Activated T-cell treated with anti-CD3 and anti-CD28 coated beads for 24 hours (primary cell): Measurements from ENCODE around the gene TBC1D22A.

ENCODE experiments used
- DNase-seq: peaks from one replicate; pipeline ENCODE4 v3.0.0-alpha.2; 2020; ENCODE audit warnings: low read depth

Gene TBC1D22A

DNA sequence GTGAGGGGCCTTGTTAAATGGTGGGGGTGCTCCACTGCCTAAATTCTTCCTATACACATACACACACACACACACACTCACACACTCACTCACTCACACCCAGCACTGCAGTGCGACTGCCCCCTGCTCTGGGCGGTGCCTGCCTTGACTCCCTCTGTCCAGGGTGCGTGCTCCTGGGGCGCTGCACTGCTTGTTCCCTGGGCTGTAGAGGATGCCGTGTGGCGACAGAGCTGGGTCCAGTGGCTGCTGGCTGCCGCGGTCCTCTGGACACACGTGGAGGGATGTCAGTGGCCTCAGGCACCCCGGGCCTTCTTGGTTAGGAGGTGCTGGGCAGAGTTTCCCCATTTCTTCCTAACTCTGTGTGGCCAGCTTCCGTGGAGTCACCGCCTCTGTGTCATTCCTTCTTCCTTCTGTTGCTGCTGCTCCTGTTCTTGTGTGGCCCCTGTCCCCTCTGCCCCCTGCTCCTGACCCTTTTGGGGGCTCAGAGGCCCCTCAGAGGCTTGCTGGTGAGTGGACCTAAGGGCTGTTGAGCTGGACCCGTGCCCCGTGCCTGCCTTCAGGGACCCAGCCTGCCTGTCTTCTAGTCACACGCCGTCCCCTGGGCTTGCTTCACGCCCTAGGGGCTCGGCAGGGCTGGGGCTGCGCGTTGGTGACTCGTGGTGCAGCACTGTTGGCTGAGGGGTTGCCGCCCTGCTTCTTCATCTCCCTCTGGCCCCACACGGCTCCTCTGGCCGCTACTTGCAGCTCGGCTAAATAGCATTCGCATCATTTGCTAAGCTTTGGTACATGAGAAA, 147.0 kb downstream of the TBC1D22A start:
- no peak for DNase-seq

DNA sequence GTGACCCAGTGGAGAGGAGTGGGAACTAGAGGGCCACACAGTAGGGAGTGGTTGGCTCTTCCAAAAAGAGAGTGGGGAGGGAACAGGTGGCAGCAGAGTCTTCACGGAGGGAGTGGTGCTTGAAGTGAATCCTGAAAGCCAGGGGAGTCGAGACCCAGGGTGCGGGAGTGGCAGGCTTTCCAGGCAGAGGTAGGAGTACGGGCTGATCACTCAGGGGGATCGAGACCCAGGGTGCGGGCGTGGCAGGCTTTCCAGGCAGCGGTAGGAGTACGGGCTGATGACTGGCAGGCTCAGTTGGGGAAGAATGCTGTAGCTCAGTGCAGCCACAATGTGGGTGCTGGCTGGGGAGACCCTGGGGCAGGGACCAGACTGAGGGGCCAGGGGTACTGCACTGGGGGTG, 148.2 kb downstream of the TBC1D22A start:
- DNase-seq, result no peak

DNA sequence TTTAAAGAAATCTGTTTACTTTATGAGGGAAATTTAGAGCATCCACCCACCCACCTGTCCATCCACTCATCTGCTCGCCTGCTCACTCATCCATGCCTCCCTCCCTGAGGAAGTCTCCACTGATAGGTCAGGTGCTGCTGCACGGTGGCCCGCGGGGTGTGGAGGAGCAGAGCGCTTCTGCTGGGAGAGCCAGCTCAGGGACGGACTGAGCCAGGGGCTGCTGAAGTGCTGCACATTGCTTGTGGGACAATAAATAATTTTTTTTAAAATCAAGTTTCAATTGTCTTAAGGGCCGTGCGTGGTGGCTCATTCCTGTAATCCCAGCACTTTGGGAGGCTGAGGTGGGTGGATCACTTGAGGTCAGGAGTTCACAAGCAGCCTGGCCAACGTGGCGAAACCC, 148.9 kb downstream of the TBC1D22A start:
- no peak for DNase-seq

DNA sequence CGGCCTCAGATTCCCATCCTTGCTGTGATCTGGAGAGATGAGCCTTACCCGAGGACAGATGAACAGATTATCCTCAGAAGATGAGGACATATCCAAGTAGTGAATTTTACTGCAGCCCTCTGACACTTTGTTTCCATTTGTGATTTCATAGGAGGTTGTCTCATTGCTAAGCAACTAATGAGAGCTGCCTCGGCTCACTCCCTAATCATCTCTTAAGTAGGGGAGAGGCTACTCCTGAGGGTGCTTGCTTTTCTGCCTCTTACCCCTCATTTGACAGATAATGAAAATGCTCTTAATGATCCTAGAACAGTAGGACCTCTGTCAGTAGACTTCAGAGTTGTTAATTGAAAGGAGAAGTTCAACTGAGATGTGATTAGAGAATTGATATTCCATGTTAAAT, 150.9 kb downstream of the TBC1D22A start:
- DNase-seq, result no peak

DNA sequence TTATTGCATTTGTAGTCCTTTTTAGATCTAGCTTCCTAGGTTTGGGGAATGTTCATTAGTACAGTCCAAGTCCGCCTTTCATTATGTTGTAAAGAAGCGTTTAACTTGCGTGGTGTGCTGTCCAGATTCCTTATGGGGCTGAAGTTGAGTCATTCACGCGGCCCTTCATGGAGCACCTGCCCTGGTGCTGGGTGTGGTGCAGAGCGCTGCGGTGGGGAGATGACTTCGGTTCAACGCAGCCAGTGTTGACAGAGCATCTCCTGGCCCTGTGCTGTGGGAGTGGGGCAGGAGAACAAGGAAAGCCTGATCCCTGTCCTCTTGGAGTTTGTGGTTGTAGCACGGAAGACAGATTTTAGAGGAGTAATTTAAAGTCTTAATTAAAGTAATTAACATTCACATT, 152.0 kb downstream of the TBC1D22A start:
- no peak for DNase-seq

DNA sequence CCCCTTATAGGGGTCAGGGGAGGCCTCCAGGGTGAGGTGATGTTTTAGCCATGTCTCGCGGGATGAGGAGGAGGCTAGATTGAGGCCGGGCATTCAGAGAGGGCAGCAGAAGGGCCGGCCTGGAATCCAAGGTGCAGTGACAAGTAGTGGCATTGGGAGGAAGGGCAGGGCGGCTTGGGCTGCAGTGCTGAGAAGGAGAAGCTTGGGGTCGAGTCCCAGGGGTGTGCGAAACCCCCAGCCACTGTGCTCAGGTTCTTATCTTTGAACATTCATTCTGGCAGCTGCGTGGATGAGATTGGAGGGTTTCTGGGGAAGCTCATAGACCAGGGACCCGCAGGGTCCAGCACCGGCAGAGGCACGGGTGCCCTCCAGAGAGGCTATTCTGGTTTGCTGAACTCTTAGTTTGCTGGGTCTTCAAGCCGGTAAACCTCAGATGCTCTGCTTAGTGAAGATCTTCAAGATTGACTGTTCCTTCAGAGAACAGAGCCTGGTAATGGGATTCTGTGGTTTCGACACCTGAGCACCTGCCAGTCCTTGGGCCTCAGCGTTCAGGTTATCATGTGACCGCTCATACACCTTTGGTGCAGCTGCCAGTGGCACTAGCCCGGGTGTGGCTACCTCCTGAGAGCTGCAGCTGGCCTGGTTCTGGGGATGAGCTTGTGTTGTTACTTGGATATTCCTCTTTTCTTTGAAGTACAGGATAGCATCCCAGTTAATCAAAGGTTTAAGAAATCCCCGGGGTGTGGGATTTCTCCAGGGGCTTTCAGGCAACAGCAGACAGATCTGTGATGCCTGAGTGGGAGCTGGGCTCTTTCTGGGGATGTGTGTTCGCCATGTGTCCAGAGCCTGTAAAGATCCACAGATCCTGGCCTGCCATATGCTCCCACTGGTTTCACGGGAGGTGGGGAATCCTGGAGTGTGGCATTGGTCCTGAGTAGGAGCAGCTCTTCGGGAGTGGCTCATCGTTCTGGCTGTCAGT, 152.8 kb downstream of the TBC1D22A start:
- DNase-seq, result no peak

DNA sequence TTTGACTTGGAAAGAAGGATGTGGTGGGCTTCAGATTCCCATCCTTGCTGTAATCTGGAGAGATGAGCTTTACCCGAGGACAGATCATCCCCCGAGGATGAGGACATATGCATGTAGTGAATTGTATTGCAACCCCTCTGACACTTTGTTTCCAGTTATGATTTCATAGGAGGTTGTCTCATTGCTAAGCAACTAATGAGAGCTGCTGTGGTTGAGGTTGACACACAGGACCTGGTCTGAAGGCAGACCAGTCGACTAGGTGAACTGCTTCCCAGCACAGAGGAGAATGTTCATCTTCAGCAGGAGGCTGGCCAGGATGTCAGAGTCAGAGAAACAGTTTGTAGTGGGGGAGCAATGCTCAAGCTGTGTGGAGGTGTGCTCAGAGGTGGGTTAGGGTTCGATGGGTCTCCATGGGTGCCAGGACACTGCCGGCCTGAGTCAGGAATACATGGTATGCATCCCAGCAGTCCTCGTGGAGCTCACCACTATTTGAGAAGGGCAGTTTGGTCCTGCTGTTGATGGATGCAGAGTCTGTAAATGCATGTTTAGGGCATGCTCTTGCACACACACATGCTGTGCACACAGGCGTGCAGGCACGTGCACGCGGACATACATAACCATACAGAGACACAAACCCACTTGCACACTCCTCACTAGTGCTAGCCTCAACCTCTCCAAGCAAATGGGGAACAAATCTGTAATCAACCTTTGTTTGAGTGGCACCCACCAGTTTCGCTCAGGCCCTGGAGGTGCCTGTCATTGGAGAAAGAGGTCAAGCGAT, 153.7 kb downstream of the TBC1D22A start:
- DNase-seq, result no peak

DNA sequence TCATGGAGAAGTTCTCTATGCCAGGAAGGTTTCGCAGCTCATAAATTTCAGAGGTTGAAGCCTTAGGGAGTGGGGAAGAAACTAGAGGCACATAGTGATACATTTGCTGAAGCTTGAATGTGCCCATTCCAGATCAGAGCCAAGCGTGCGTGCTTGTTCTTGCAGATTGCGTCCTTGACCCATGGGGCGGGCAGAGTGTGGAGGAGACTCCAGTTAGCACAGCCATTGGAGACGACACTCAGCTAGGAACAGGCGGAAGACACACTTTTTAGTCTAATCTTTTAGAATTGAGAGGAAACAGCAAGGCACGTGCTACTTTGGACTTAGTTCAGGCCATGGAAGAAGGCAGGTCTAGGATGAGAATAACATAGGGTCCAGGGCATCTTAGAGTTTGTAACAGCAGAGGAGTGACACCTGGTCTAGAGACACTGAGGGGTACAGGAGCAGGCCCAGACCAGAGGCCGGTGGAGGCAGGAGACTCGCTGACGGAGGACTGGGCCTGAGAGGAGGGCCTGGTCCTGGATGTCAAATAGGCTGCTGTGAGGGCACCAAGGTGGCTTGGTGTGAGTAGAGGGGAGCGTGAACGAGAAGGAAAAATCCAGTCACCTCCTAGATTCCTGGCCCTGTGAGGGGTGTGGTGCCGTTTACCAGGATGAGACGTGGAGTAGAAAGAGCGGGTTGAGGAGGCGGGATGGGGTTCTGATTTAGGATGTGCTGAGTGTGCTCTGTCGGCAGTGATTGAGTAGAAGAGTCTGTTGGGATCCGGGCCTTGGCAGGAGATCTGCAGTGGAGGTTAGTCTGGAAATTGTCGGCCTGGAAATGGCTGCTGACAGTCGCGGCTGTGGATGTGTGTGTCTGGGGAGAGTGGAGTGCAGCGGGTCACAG, 154.7 kb downstream of the TBC1D22A start:
- DNase-seq, result no peak

DNA sequence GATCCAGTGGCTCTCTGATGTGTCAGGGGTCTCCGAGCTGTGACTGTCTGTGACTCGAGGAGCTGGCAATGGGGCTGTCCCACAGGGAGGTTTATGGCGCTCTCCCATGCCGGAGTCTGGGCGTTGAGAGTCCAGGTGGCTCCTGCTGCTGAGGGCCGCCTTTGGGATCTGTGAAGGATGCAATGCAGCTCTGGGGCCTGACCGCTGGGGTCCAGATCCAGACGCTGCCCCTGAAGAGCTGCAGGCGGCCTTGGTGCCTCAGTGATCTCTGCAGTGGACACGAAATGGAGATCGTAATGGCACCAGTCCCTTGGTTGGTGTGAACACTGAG, 155.3 kb downstream of the TBC1D22A start:
- no peak for DNase-seq

DNA sequence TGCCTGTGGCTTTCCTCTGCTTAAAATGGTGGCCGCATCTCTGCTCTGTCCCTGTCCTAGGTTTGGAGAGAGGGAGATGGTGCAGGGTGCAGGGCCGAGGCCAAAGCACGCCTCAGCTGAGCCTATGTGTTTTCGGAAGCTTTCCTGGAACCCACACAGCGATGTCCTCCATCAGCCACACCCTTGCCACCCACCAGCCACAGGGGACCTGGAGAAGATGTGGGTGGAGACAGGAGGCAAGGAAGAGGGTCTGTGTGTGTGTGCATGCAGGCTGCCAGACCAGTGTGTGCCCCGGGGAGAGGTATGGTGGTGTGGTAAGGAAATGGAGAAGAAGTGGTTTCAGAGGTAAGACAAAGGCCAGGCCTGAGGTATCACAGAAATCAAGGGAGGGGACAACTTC, 155.7 kb downstream of the TBC1D22A start:
- no peak for DNase-seq

DNA sequence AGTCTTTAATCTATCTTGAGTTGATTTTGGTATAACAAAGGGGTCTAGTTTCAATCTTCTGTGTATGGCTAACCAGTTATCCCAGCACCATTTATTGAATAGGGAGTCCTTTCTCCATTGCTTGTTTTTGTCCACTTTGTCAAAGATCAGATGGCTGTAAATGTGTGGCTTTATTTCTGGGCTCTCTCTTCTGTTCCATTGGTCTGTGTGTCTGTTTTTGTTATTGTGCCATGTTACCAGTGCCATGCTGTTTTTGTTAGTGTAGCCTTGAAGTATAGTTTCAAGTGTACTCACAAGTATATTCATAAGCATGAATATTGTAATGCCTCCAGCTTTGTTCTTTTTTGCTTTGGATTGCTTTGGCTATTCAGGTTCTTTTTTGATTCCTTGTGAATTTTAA, 159.6 kb downstream of the TBC1D22A start:
- no peak for DNase-seq

DNA sequence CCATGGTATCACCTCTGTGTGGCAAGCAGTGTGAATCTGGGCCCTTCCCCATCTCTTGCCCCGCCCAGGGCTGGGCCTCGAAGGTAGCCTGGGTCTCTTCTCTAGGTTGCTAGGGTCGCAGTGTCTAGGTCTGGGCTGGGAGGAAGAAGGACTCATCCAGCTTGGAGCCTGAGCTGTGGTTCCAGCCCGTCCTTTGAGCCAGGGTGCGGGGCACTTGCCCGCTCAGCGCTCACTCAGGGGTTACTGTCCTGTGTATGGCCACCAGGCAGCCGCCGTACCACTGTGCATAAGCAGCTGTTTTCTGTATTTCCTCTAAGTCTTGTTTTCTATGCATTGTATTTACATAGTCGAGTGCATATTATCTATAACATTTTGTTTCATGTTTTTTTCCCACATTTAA, 160.9 kb downstream of the TBC1D22A start:
- no peak for DNase-seq

DNA sequence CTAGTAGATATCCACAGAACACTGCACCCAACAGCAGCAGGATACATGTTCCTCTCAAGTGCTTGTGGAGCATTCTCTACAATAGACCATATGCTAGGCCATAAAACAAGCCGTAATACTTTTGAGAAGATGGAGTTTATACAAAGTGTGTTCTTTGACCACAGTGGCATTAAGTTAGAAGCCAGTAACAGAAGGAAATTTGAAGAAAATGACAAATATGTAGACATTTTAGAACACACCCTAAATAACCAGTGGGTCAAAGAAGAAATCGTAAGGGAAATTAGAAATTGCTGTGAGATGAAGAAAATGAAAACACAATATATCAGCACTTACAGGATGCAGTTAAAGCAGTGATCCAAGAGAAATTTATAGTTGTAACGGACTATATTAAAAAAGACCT, 163.4 kb downstream of the TBC1D22A start:
- no peak for DNase-seq

DNA sequence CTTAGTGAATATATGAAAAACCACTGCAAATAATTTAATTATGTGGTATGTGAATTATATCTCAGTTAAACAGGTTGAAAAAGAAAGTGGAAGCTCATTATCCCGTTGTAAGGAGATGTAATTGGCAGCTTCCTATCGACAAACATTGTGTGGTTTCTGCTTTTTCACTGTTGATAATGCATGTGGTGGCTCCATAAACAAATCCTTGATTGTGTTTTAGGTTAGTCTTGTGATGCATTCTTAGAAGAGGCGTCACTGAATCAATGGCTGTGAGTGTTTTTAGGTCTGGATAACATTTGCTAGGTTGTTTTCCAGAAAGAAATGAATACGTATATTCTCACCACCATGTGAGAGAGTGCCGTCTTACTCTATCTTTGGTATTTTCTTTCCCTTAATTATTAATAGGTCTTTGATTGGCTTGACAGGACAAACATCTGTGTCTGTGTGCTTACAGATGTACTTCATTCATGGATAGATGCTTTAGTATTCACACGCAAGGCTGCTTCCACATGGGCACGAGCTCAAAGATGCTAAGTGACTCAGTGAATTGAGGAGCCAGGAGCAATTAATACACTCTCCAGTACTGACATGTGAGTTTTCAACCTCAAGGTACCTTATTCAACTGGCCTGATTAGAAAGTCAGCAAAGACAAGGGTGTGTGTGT, 166.7 kb downstream of the TBC1D22A start:
- DNase-seq, result no peak

DNA sequence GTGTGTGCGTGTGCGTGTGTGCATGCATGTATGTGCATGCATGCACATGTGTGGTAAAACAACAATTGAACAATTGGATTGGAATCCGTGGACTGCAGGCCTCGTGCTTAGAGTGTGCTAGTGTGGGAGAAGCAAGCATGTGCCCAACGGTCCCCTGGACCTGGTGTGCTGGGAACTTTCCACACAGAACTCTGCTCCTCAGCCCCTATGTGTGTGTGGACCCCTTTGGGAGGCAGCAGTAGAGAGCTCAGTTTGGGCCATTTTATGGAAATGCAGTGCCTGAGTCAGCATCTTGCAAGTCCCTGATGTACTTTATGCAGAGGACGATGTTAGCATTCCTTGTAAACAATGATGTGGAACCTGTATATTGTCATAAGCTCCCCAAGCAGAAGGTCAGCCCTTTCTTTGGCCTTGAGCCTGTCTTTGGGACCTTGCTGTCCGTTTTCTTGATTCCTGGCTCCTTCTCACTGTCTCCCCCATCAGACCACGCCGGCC, 167.3 kb downstream of the TBC1D22A start:
- no peak for DNase-seq

DNA sequence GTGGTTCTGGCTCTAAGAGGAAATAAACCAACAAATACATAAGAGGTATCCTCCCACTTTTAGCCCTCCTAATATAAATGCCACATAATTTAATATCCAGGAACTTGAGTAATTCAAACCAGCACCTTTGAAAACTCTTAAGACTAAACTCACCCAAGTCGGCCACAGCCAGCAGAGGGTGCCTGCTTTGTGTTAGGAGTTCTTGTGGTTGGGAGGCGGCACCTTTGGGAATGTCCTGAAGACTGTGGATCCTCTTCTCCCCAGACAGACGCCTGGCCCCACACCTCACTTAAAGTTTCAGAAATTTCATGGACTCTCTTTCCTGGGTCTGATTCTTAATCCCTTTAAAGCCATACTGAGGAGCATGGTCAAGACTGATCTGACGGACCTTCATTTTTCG, 169.0 kb downstream of the TBC1D22A start:
- DNase-seq, result no peak

DNA sequence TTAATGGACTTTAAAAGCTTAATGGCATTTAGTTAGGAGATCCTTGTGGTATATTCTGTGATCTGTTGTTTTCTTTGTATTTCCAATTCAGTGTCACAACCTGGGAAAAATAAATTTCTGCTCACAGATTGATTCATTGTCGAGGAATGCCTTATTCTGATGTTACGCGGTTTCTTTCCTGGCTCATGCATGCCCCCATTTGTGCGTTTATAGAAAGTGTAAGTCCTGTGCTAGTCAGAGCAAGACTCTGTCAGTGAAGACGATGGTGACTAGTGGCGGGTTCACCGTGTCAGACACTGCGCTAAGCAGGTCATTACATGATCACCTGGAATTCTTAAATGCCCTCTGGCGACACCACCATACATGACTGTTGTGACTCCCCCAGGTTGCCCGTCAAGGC, 169.4 kb downstream of the TBC1D22A start:
- DNase-seq, result no peak

DNA sequence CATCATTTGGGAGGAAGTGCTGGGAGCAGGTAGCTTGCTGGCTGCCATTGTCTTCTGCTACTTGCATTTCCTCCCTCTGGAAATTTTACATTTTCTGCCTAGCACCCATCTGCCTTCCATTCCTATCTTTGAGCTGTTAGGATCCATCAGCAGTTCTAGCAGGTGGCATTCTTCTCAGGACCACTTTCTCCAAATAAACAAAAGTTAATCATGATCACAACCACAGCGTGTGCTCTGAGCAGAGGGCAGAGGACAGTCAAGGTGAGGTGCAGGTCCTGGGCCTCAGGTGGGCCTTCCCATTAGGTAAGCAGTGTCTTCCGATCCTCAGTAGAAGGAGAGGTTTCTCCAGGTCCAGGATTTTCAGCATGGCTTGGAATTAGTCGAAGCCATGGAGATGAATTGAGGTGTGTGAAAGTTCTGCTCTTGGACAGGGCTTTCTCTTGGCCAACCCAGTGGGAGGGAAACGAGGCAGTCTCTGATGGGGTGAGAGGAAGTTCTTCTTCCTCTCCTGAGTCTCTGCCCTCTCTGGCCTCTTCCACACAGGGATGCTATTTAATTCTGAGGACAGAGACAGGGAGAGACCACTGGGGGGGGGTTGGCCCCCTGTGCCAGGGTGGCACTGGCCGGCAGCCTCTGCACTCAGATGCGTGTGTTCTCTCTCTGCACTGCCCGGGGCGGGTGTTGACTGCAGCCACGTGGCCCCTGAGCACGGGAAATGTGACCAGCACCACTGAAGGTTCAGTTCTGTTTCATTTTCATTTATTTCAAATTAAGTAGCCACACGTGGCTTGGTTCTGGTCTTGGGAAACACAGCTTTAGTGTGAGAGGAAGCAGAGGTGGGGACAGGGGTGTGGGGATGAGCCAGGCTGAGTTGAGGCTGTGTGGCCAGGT, 170.8 kb downstream of the TBC1D22A start:
- no peak for DNase-seq

DNA sequence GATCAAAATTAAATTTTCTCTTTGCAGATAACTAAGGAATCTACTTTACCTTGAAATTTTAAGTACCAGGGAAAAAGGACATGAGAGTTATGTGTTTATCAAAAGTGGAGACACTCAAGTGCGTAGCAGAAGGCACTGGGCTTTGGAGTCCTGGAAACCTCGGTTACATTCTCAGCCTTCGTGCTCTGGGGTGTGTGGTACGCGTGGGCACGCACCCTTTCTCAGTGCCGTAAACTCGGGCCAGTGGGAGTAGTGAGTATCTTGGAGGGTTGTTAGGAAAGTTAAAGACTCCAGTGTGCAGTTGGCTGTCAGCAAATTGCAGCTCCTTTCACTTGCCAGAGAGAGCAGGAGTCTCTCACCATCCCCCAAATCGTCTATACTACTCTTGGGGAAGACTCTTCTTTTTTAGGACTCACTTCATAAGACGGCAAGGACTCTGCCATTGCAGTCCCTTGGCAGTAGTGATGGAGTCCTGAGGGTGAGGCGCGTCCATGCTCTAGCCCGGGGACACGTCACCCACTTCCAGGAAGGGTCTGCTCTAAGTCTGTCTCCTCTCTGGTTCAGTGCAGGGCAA, 171.8 kb downstream of the TBC1D22A start:
- DNase-seq, result no peak
